Thyroid gland (tissue), 4 donors: ENCODE results near the gene B4GALNT3.

ENCODE experiments used
- CTCF ChIP-seq, 6 experiments: fragments of 200-600 bp in 3 of 6; fragments of 450-650 bp in 3 of 6; sonication (generic) in 3 of 6; IDR thresholded peaks; one replicate each; pipeline ENCODE4 v1.5.1; 2016 to 2019; ENCODE audit warnings: antibody characterized with exemption in 6 of 6, mild to moderate bottlenecking in 2 of 6, inconsistent platforms in 1 of 6, moderate library complexity in 1 of 6
- POLR2A ChIP-seq, 2 donors: fragments of 450-650 bp; IDR thresholded peaks; one replicate each; pipeline ENCODE4 v1.6.1; 2017; ENCODE audit warnings: antibody characterized with exemption in 2 of 2, mild to moderate bottlenecking in 2 of 2, moderate library complexity in 1 of 2

- TF ChIP-seq CTCF (IDR thresholded peaks at IDR 0.05) (no peak), POLR2A (IDR thresholded peaks at IDR 0.05) (no peak)
Observed at GRCh38 chr12:499837-500458, 40.2 kb downstream of the B4GALNT3 start.
